GM12878 (cell line): ENCODE results near the gene NPRL2. TPM values are rescaled to one million over a fixed set of nuclear protein-coding genes. Genes with fewer than 3 reads are reported as not detected.

Experiments
- BACH1 ChIP-seq: fragments of 450-650 bp; IDR thresholded peaks from 2 replicates; pipeline ENCODE4 v1.6.1; 2017; ENCODE audit warnings: mild to moderate bottlenecking, borderline replicate concordance
- BCL3 ChIP-seq: IDR thresholded peaks from 2 replicates; pipeline ENCODE4 v1.6.1; 2011; ENCODE audit warnings: borderline replicate concordance, low read depth, mild to moderate bottlenecking, moderate library complexity, low read length; ENCODE audit not compliant: insufficient read depth, poor library complexity, severe bottlenecking
- CEBPZ ChIP-seq: fragments of 150-350 bp; IDR thresholded peaks from 2 replicates; pipeline ENCODE4 v1.6.1; 2016; ENCODE audit warnings: low read depth, low read length
- ESRRA ChIP-seq: IDR thresholded peaks from 2 replicates; pipeline ENCODE4 v1.6.1; 2012; ENCODE audit warnings: mild to moderate bottlenecking, low read length, improper control_type of control experiment
- FOS ChIP-seq: IDR thresholded peaks from 3 replicates; pipeline ENCODE4 v1.6.1; 2011; ENCODE audit warnings: borderline replicate concordance; ENCODE audit not compliant: insufficient read length; ENCODE audit errors: extremely low read depth
- GABPA ChIP-seq: IDR thresholded peaks from 2 replicates; pipeline ENCODE4 v1.6.1; 2014; ENCODE audit warnings: antibody characterized with exemption, low read depth, mild to moderate bottlenecking, inconsistent platforms
- GATAD2B ChIP-seq: fragments of 450-650 bp; conservative IDR thresholded peaks from 2 replicates; pipeline ENCODE4 v1.6.1; 2017; ENCODE audit warnings: low read depth, mild to moderate bottlenecking, moderate library complexity
- HDAC6 ChIP-seq: fragments of 200-600 bp; sonication (generic); IDR thresholded peaks from one replicate; pipeline ENCODE4 v1.8.0; 2017; ENCODE audit warnings: antibody characterized with exemption; ENCODE audit not compliant: unreplicated experiment
- HSF1 ChIP-seq: fragments of 150-350 bp; IDR thresholded peaks from 2 replicates; pipeline ENCODE4 v1.6.1; 2014; ENCODE audit warnings: mild to moderate bottlenecking, low read depth, low read length
- MEF2A ChIP-seq: IDR thresholded peaks from 2 replicates; pipeline ENCODE4 v1.6.1; 2011; ENCODE audit warnings: low read depth, mild to moderate bottlenecking, low read length, moderate library complexity; ENCODE audit not compliant: insufficient read depth
- MEF2B ChIP-seq: fragments of 450-650 bp; IDR thresholded peaks from 2 replicates; pipeline ENCODE4 v1.6.1; 2018; ENCODE audit warnings: mild to moderate bottlenecking, moderate library complexity; ENCODE audit not compliant: partially characterized antibody, poor library complexity, severe bottlenecking
- MYC ChIP-seq: IDR thresholded peaks from 2 replicates; pipeline ENCODE4 v1.6.1; 2011; ENCODE audit warnings: mild to moderate bottlenecking, low read length, moderate library complexity, inconsistent platforms; ENCODE audit not compliant: insufficient read depth, insufficient replicate concordance, insufficient read length, severe bottlenecking
- NBN ChIP-seq: fragments of 450-650 bp; IDR thresholded peaks from 2 replicates; pipeline ENCODE4 v1.6.1; 2016
- PKNOX1 ChIP-seq: fragments of 450-650 bp; IDR thresholded peaks from 2 replicates; pipeline ENCODE4 v1.6.1; 2016; ENCODE audit warnings: mild to moderate bottlenecking
- RELA ChIP-seq: fragments of 450-650 bp; IDR thresholded peaks from 2 replicates; pipeline ENCODE4 v1.8.0; 2014; ENCODE audit warnings: borderline replicate concordance; ENCODE audit not compliant: partially characterized antibody
- SIX5 ChIP-seq: IDR thresholded peaks from 2 replicates; pipeline ENCODE4 v1.6.1; 2011; ENCODE audit warnings: mild to moderate bottlenecking, low read depth, low read length, moderate library complexity; ENCODE audit not compliant: severe bottlenecking
- SMAD5 ChIP-seq: IDR thresholded peaks from 2 replicates; pipeline ENCODE4 v1.6.1; 2016; ENCODE audit warnings: antibody characterized with exemption, low read depth
- SMC3 ChIP-seq: IDR thresholded peaks from 2 replicates; pipeline ENCODE4 v1.6.1; 2011; ENCODE audit warnings: low read length, improper control_type of control experiment, borderline replicate concordance
- SP1 ChIP-seq: IDR thresholded peaks from one replicate; pipeline ENCODE4 v1.6.1; 2011; ENCODE audit warnings: low read depth, low read length
- SREBF2 ChIP-seq: IDR thresholded peaks from 2 replicates; pipeline ENCODE4 v1.6.1; 2012; ENCODE audit warnings: mild to moderate bottlenecking, low read length
- STAT1 ChIP-seq: fragments of 450-650 bp; conservative IDR thresholded peaks from 2 replicates; pipeline ENCODE4 v1.6.1; 2014; ENCODE audit warnings: antibody characterized with exemption, mild to moderate bottlenecking
- TCF12 ChIP-seq: IDR thresholded peaks from 2 replicates; pipeline ENCODE4 v1.6.1; 2011; ENCODE audit warnings: low read depth, mild to moderate bottlenecking, low read length
- ZNF622 ChIP-seq: fragments of 450-650 bp; IDR thresholded peaks from 2 replicates; pipeline ENCODE4 v1.6.1; 2017; ENCODE audit warnings: mild to moderate bottlenecking, inconsistent platforms
- ZSCAN29 ChIP-seq: fragments of 450-650 bp; IDR thresholded peaks from 2 replicates; pipeline ENCODE4 v1.6.1; 2017; ENCODE audit warnings: mild to moderate bottlenecking, moderate library complexity
- polyA plus RNA-seq, 11 experiments: library from polyadenylated mRNA; depleted of rRNA in 4 of 11; unstranded in 6 of 11; stranded (reverse) in 5 of 11; fragments of >200 nt; fragmentation: Nextera tagmentation in 4 of 11; fragmentation: Illumina TruSeq in 1 of 11; extraction: Ambion mirVana in 4 of 11; extraction: Trizol in 1 of 11; gene quantifications; 1 replicate in 1 of 11; 2 replicates in 10 of 11; pipeline versions ENCODE4 v1.2.1 to v1.2.3, GENCODE V29; 2011 to 2016; ENCODE audit warnings: inconsistent platforms in 2 of 11, missing spikeins in 2 of 11, low read depth in 1 of 11
- total RNA-seq, 4 experiments: library from RNA; depleted of rRNA in 3 of 4; stranded (reverse); fragments of >200 nt in 3 of 4; fragmentation: Illumina TruSeq in 1 of 4; extraction: Trizol in 1 of 4; gene quantifications; 2 replicates each; pipeline versions ENCODE4 v1.2.1 to v1.2.3, GENCODE V29; 2013 to 2021

NPRL2 gene
- total and polyA plus RNA-seq, 10 of the 15 experiments (the other 5 are each of a cell fraction or from before 2014, with no cell fraction given), result 17.8 to 54.2 (median 32.9) TPM

GRCh38 chr3:50340448-50341329 lies 9.9 kb downstream of the NPRL2 start, which contains the start of gene RASSF1 (continued):
- TF ChIP-seq CEBPZ, result no peak
- TF ChIP-seq TCF12, result 0 out of 2 replicates have a peak, but pooled peaks have one; percentile 2
- no peak for TF ChIP-seq ZNF622
- peak; percentile 45 for TF ChIP-seq NBN
- peak; percentile 88; the same call in 1 of the 2 replicates for TF ChIP-seq GATAD2B
- TF ChIP-seq SMC3, result no peak
- no peak for TF ChIP-seq GABPA
- no peak for TF ChIP-seq BCL3
- no peak for TF ChIP-seq PKNOX1
- 0 out of 2 replicates have a peak, but pooled peaks have one; percentile 54 for TF ChIP-seq BACH1
- peak; percentile 98 for TF ChIP-seq HDAC6
- TF ChIP-seq MEF2A, result no peak
- TF ChIP-seq SREBF2, result no peak
- TF ChIP-seq MEF2B, result peak; percentile 15
- no peak for TF ChIP-seq FOS
- no peak for TF ChIP-seq SMAD5
- no peak for TF ChIP-seq STAT1
- no peak for TF ChIP-seq SP1
- no peak for TF ChIP-seq SIX5
- peak; percentile 26 for TF ChIP-seq RELA
- TF ChIP-seq HSF1, result no peak
- TF ChIP-seq ZSCAN29, result no peak
- peak; percentile 91 for TF ChIP-seq MYC
- TF ChIP-seq ESRRA, result no peak
